Fibroblast of the aortic adventitia (primary cell): ENCODE results near the gene AREL1. TPM values are rescaled to one million over a fixed set of nuclear protein-coding genes. Genes with fewer than 3 reads are reported as not detected.
A peak's percentile ranks its signal among the peaks of the same experiment; 100 is the strongest.

Experiments used
- DNase-seq: peaks from one replicate; pipeline ENCODE4 v3.0.0-alpha.2; 2010; ENCODE audit warnings: low read depth
- H3K4me3 ChIP-seq: 2 replicates; pipeline ENCODE4 v1.5.1; 2011; ENCODE audit warnings: low read depth, mild to moderate bottlenecking, control low read depth, low read length, moderate library complexity
- CTCF ChIP-seq: IDR thresholded peaks from 2 replicates; pipeline ENCODE4 v1.5.1; 2011; ENCODE audit warnings: mild to moderate bottlenecking, low read length, control low read depth, inconsistent platforms; ENCODE audit not compliant: insufficient read depth
- total RNA-seq: library from RNA; depleted of rRNA; stranded (reverse); fragments of >200 nt; gene quantifications from 2 replicates; pipeline ENCODE4 v1.2.3, GENCODE V29; 2012; ENCODE audit warnings: low replicate concordance

The AREL1 gene
- total RNA-seq, 1 donor, result 27.1 TPM

GRCh38 chr14:74698465-74698864 is 14.4 kb downstream of the AREL1 start:
- TF ChIP-seq CTCF, result no peak

DNA sequence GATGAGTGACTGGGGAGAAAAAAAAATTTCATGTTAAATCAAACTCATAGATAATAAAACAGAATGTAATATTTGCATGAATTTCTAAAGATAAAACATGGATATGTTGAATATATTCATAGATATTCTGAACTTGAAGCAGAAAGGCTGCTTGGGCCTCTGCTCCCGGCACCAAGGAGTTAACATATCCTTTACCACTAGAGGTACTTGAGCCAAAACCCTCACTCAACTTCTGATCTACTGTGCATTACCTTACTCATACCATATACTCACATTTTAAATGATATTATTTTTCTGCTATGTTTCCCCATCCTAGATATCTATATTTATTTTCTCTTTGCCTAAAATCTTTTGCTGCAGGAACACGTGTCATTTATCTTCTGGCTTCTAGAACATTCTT is 14.9 kb downstream of the AREL1 start:
- H3K4me3 ChIP-seq, result no peak overlapping the region
- TF ChIP-seq CTCF, result no peak
- no peak for DNase-seq

More at GRCh38 chr14:74698465-74698864, 14.4 kb downstream of the AREL1 start:
- DNase-seq, result no peak
- no peak overlapping the region for H3K4me3 ChIP-seq

GRCh38 chr14:74697543-74697942 is 15.3 kb downstream of the AREL1 start:
- peak; percentile 28 for DNase-seq
- no peak overlapping the region for H3K4me3 ChIP-seq
- TF ChIP-seq CTCF, result no peak

GRCh38 chr14:74697011-74697410 is 15.9 kb downstream of the AREL1 start:
- no peak for TF ChIP-seq CTCF
- no peak for DNase-seq
- no peak overlapping the region for H3K4me3 ChIP-seq

- no peak overlapping the region for H3K4me3 ChIP-seq
- no peak for DNase-seq
- TF ChIP-seq CTCF, result no peak
Measured at GRCh38 chr14:74695406-74695805, 17.5 kb downstream of the AREL1 start.

DNA sequence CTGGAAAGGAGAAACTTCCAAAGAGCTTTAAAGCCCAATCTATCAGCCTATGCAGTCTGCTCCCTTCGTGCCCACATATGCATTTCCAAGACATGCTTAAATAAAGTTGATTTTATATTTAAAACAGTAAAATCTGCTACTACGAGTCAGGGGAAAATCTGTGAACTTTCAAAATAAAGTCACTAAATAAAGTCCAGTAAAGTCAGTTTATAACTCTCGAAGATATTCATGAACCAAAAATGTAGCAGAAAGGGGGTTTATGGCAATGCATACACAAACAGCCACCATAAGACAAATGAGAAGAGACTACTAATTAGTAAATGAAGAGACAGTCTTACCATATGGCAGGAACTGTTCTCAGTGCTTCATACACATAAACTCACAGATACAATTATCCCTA is 19.7 kb downstream of the AREL1 start:
- DNase-seq, result no peak
- TF ChIP-seq CTCF, result no peak
- H3K4me3 ChIP-seq, result no peak overlapping the region

- no peak overlapping the region for H3K4me3 ChIP-seq
- no peak for TF ChIP-seq CTCF
- DNase-seq, result peak; percentile 67
Measured at GRCh38 chr14:74691456-74691855, 21.4 kb downstream of the AREL1 start.
